ENCODE data around the gene NT5M.

DNA sequence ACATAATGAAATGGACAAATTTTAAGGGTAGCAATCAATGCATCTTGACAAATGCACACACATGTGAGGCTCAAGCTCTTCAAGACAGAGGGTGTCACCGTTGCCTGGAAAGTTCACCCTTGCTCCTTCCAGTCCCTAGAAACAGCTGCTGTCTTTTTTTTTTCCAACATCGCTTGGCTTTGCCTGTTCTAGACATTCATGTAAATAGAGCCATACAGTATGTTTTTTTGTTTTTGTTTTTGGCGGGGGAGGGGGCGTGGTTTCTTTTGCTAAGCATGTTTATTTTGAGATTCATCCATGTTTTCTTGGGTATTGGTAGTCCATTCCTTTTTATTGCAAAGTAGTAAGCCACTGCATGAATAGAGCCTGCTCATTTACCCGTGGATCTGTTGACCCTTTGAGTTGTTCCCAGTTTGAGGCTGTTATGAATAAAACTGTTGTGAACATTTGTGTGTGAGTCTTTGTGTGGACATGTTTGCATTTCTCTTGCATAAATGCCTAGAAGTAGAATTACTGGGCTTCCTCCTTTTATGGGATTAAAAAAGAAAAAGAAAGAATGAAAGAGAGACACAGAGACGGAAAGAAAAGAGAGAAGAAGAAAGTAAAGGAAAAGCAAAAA is 78.4 kb downstream of the NT5M start:
- no peak for TF ChIP-seq CTCF (IDR thresholded peaks at IDR 0.05; ENCODE audit: low read depth, low read length, poor library complexity, severe bottlenecking)
- TF ChIP-seq EZH2phosphoT487 (IDR thresholded peaks at IDR 0.05; ENCODE audit: borderline replicate concordance, low read length), result no peak

All from DOHH2 (cell line).